AG04449 (cell line): Measurements from ENCODE around the gene LIM2.

Source experiments
- CTCF ChIA-PET: fragments of 350-600 bp; formaldehyde crosslinking; extraction: SDS; loops from one replicate; lab custom pipeline; 2021; ENCODE audit warnings: antibody characterized with exemption; lab: Yijun Ruan, JAX
- POLR2A ChIA-PET: fragments of 400-600, 350-600 bp; formaldehyde crosslinking; extraction: SDS; loops from one replicate; lab custom pipeline; 2020; ENCODE audit warnings: antibody characterized with exemption, inconsistent platforms; lab: Yijun Ruan, JAX
- DNase-seq: peaks from one replicate; pipeline ENCODE4 v3.0.0-alpha.2; 2010; ENCODE audit warnings: low read depth, low spot score
- H3K4me3 ChIP-seq: 2 replicates; pipeline ENCODE4 v1.5.1; 2011; ENCODE audit warnings: low read depth, mild to moderate bottlenecking, control low read depth, low read length
- TF ChIP-seq, protein P1 (sequence below): IDR thresholded peaks from one replicate; pipeline ENCODE4 v1.5.1; 2011; ENCODE audit warnings: mild to moderate bottlenecking, moderate library complexity, low read length, control low read depth, inconsistent platforms; ENCODE audit not compliant: insufficient read depth; ENCODE audit errors: missing control alignments

LIM2 gene

DNA sequence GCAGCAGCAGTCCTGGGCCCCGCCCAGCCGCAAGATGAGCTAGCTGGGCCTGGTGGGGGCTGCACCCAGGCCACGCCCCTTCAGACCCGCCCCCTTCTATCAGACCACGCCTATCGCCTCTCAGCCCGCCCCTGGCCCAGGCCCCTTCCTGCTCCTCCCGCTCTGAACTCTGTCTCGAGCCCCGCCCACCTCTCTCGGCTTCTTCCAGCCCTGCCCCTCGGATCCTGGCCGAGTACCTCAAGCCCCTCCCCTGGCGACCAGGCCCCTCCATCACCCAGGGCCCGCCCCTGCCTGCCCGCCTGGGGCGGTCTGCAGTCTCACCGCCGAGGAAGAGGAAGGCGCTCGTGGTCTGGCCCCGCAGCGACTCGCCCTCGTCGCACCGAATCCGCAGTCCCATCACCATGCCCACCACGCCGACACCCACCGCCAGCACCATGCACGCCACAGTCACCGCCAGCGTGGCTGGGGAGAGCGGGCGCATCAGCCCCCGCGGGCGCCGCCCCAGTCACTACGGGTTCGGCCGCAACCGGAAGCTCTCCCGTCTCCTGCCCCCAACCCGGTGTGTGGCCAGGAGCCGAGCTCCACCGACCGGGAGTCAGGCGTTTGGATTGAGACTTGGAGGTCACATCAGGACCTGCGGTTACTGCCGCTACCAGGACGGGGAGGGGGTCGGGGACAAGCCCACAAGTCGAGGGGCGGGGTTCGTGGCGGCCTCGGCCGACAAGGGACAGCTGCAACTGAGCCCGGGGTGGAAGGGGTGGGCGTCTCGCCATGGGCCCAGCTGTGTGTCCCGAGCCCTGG is 20.0 kb downstream of the LIM2 start:
- POLR2A ChIA-PET = interaction anchor here (1.0 to 2.3 kb wide), 6 partner anchors 8 to 321 kb away, joined by 3 to 14 read pairs (median 4); partner anchors contain the start of genes LIM2 and ZNF175
- DNase-seq = peak; percentile 92
- CTCF ChIA-PET = interaction anchor here (0.6 to 1.8 kb wide), 5 partner anchors 27 to 54 kb away, joined by 3 to 10 read pairs (median 4); no protein-coding TSS in a partner anchor
- peak overlapping the region; percentile 89 for H3K4me3 ChIP-seq
- TF ChIP-seq, protein P1, sequence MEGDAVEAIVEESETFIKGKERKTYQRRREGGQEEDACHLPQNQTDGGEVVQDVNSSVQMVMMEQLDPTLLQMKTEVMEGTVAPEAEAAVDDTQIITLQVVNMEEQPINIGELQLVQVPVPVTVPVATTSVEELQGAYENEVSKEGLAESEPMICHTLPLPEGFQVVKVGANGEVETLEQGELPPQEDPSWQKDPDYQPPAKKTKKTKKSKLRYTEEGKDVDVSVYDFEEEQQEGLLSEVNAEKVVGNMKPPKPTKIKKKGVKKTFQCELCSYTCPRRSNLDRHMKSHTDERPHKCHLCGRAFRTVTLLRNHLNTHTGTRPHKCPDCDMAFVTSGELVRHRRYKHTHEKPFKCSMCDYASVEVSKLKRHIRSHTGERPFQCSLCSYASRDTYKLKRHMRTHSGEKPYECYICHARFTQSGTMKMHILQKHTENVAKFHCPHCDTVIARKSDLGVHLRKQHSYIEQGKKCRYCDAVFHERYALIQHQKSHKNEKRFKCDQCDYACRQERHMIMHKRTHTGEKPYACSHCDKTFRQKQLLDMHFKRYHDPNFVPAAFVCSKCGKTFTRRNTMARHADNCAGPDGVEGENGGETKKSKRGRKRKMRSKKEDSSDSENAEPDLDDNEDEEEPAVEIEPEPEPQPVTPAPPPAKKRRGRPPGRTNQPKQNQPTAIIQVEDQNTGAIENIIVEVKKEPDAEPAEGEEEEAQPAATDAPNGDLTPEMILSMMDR = no peak

DNA sequence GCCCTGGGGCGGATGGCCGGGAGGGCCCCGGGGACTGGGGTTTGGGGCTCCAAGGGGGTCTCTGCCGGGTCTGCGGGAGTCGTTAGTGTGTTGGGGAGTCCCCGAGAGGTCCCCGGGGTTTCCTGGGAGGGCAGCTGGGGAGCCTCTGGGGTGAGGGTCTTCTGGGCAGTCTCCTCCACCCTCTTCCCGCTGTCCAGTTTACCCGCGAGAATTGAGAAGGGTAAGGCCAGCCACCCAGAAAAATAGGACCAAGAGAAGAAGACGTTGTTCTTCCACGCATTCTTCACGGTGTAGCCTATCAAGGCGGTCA is 20.6 kb downstream of the LIM2 start:
- POLR2A ChIA-PET = interaction anchor here (1.1 to 2.3 kb wide), 5 partner anchors 8 to 322 kb away, joined by 3 to 14 read pairs (median 5); partner anchors contain the start of genes LIM2 and ZNF175
- peak overlapping the region; percentile 64 for H3K4me3 ChIP-seq
- CTCF ChIA-PET = interaction anchor here (1.3 to 1.8 kb wide), 2 partner anchors 27 to 54 kb away, joined by 4 to 10 read pairs; no protein-coding TSS in a partner anchor
- DNase-seq = no peak
- TF ChIP-seq, protein P1 = no peak

DNA sequence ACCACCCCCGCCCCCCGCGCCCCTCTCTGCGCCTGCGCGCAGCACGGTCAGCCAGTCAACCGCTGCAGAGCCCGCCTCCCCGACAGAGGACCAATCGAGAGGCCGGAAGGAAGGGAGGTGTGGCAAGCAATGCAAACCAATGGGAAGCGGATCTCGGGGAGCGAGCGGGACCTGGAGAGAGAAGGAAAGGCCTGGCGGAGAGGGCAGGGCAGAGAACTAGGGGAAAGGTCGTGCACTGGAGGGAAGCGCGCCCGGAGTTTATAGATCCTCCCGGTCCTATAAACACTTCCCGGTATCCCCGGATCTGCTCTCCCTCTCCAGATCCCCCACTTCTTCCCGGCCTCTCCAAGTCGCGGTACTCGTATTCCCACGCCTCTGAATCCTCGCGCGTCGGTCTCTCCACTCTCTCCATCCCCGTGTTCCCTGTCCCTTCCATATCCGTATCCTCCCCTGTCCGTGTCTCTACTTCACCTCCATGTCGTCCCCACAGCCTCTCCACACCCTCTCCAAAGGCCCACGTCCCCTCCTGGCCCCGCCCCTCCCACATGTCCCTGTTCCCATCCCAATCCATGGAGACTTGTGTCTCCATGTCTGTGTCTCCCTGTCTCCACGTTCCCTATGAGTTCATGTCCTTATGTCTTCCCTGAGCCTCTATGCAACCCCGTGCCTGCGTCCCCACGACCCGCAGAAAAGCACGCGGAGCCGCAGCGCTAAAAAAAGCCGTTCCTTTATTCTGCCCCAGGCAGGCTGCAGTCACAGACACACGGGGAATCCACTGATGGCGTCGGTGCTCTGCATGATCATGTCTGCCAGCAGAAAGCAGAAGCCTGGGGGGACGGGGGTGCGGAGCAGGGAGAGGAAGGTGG is 21.2 kb downstream of the LIM2 start:
- ChIA-PET POLR2A (interaction anchor here (1.2 to 2.3 kb wide), 3 partner anchors 27 to 322 kb away, joined by 6 to 14 read pairs (median 7); no protein-coding TSS in a partner anchor), CTCF (interaction anchor here (0.6 to 1.8 kb wide), 3 partner anchors 27 to 55 kb away, joined by 4 to 10 read pairs (median 4); no protein-coding TSS in a partner anchor)
- H3K4me3 ChIP-seq = peak overlapping the region; percentile 96
- DNase-seq = peak; percentile 82
- TF ChIP-seq, protein P1 = no peak

DNA sequence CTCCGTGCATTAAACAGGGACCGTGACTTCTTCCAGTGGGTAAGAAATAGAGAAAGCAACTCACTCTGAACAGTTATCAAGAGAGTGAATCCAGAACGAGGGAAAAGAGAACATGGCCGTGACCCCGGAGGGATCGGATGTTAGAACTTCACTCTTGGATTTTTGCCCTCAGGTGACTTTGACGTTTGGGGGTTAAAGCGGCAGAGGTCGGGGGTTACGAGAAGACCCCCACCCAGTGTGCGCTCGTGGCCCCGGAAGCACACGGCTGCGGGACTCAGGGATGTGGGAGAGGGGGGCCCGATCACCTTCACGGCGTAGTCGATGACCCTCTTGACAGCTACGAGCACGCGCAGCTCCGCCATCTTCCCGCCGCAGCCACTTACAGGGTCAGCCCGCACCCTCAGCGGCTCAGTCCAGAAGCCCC is 21.8 kb downstream of the LIM2 start, which contains the start of gene ETFB:
ETFB (minus strand) TSS at position 424 of the 424 bp plus-strand sequence; CDS start at position 362, 62 bp downstream.
- CTCF ChIA-PET = interaction anchor here (0.6 kb wide), 2 partner anchors 28 to 55 kb away, joined by 3 to 4 read pairs; no protein-coding TSS in a partner anchor
- DNase-seq = no peak
- H3K4me3 ChIP-seq = peak within 1 kb of the TSS; percentile 96
- POLR2A ChIA-PET = interaction anchor here (1.2 kb wide), 1 partner anchor 27 kb away, joined by 7 read pairs; no protein-coding TSS in a partner anchor
- TF ChIP-seq, protein P1 = no peak

DNA sequence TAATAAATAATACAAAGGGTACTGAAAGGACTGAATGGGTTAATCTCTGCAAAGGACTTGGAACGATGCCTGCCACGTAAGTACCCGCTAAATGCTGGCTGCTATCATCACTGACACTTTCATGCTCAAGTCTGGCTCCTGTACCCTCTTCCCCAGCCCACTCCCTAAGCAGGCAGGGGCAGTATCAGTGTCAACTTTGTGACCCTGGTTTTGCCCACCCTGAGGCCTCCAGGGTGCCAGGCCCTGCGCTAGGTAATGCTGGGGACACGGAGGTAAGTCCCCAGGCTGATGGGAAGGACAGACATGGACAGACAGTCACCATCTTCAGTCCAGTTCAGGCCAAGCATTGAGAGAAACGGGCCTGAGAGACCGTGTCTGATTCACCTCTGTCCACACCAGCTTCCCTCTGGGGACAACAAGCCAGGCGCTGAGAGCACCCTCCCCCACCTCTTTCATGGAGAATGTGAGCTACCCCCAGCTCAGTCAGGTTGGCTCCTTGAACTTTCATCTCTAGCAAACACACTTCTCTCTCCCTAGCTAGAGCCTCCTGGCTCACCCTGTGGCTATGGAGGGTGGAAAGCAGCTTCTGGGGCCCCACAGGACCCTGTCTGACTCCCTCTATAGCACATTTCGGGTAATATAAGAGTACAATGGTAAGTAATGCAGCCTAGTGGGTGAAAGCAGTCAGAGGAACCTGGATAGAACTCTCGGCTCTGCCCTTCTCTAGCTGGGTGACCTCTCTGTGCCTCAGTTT is 22.4 kb downstream of the LIM2 start:
- POLR2A ChIA-PET = interaction anchor here (1.2 kb wide), 1 partner anchor 26 kb away, joined by 7 read pairs; no protein-coding TSS in a partner anchor

More for the DNA sequence above, 22.4 kb downstream of the LIM2 start:
- TF ChIP-seq, protein P1 = peak; percentile 1
- no peak for DNase-seq
- CTCF ChIA-PET = interaction anchor here (0.6 kb wide), 2 partner anchors 27 to 56 kb away, joined by 3 to 4 read pairs; no protein-coding TSS in a partner anchor
- peak overlapping the region; percentile 96 for H3K4me3 ChIP-seq
